ENCODE data around the gene AFDN. TPM values are rescaled to one million over a fixed set of nuclear protein-coding genes. Genes with fewer than 3 reads are reported as not detected.

AFDN gene
- total and polyA plus RNA-seq, 2 of the 8 experiments (the other 6 are each of a cell fraction or from before 2014, with no cell fraction given) = 53.4 to 192 TPM

DNA sequence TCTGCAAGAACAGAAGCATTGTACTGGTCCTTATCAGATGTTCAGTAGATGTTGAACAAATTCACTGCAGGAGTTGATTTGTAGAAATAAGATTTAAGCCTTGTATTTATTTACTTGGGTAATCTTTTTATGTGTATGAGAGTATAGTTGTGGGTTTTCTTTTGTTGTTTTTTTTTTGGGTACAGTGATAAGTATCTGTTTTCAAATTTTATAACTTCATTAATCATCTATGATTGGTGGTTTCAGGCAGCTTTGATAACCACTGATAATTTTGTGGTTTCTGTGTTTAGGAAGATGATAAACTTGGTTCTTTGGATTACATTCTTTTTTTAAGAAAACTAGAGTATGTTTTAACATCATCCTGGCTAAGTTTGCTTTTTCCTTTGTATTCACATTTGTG, 2.8 kb downstream of the AFDN start:
- H2AFZ ChIP-seq (ENCODE audit: low read length) = no peak overlapping the region
- no peaks in the 10 kb centered on the region; the same call in 1 of the 2 replicates for H3K79me1 ChIP-seq (ENCODE audit: low read depth, low read length)
- no peak overlapping the region for H2BK120ac ChIP-seq (replicated peaks; ENCODE audit: low read depth, low read length)
- no peaks in the 10 kb centered on the region for H3K9me3 ChIP-seq (ENCODE audit: insufficient read depth in 2 of 2, low read depth in 1 of 2, low read length in 1 of 2)
- peaks cover 15 to 19% of the 10 kb centered on the region in 2 experiments for H4K20me1 ChIP-seq (replicated peaks in 1 of 2; ENCODE audit: control insufficient read depth in 1 of 2, insufficient read depth in 2 of 2, low read length in 2 of 2)
- no peaks in the 10 kb centered on the region; a peak in 2 of 7 replicates for H3K27me3 ChIP-seq (replicated peaks in 1 of 4; ENCODE audit: control insufficient read depth in 3 of 4, extremely low read depth in 1 of 4, insufficient read depth in 3 of 4, low read length in 3 of 4)
- peaks cover 12% of the 10 kb centered on the region for H3K23me2 ChIP-seq (ENCODE audit: low read depth, low read length)
- no peak overlapping the region for H3K23ac ChIP-seq (ENCODE audit: insufficient read length)
- H2BK12ac ChIP-seq (ENCODE audit: low read depth, low read length) = no peak overlapping the region
- FAIRE-seq (no peak), DNase-seq (ENCODE audit: low read depth in 1 of 2, low spot score in 2 of 2) (no peak)
- no peak overlapping the region for H3K18ac ChIP-seq (ENCODE audit: extremely low read depth, low read length)
- H3K56ac ChIP-seq (replicated peaks; ENCODE audit: insufficient read length, low read depth, low read length) = no peak overlapping the region
- H2BK20ac ChIP-seq (ENCODE audit: low read length) = no peak overlapping the region
- H3K4me3 ChIP-seq (ENCODE audit: extremely low read depth in 1 of 4, insufficient read depth in 2 of 4, low read depth in 3 of 4, low read length in 4 of 4) = peak overlapping the region in 1 of 4 experiments; percentile 90; a peak in 2 of 8 replicates
- H4K8ac ChIP-seq (ENCODE audit: extremely low read depth, insufficient read depth, low read length) = no peak overlapping the region
- H3K14ac ChIP-seq (ENCODE audit: insufficient read length) = no peak overlapping the region
- no peak overlapping the region for H2AK5ac ChIP-seq (ENCODE audit: low read depth, low read length)
- no peak overlapping the region for H3K4ac ChIP-seq (replicated peaks; ENCODE audit: insufficient read length, low read depth, low read length)
- no peak overlapping the region for H3K27ac ChIP-seq (ENCODE audit: low read depth, low read length)
- H3K79me2 ChIP-seq (ENCODE audit: control insufficient read depth in 1 of 2, insufficient read depth in 2 of 2, low read length in 2 of 2) = peaks cover 20 to 70% of the 10 kb centered on the region in 2 experiments
- H3K4me2 ChIP-seq (ENCODE audit: insufficient read depth in 1 of 2, low read depth in 2 of 2, low read length in 2 of 2) = no peak overlapping the region
- 0 out of 8 replicates have a peak, but pooled peaks cover 0 to 2% (median 0%) of the 10 kb centered on the region in 4 experiments for H3K36me3 ChIP-seq (ENCODE audit: control insufficient read depth in 2 of 4, insufficient read depth in 4 of 4, low read length in 3 of 4)
- no peak overlapping the region for H3K9ac ChIP-seq (replicated peaks in 1 of 4; ENCODE audit: extremely low read depth in 1 of 4, low read depth in 3 of 4, low read length in 3 of 4)
- peaks cover 0 to 9% (median 3%) of the 10 kb centered on the region in 4 experiments; a peak in 5 of 7 replicates for H3K4me1 ChIP-seq (replicated peaks in 1 of 4; ENCODE audit: control insufficient read depth in 3 of 4, insufficient read depth in 4 of 4, low read length in 3 of 4)
- ChIA-PET POLR2A (ENCODE audit: partially characterized antibody) (interaction anchor here (0.6 to 1.8 kb wide), 2 partner anchors 9 to 53 kb away, joined by 3 to 4 read pairs; no protein-coding TSS in a partner anchor), CTCF (ENCODE audit: partially characterized antibody) (interaction anchor here (0.8 to 1.8 kb wide), 3 partner anchors 10 to 70 kb away, joined by 3 read pairs; no protein-coding TSS in a partner anchor)
- H4K5ac ChIP-seq (ENCODE audit: insufficient read length, low read depth, low read length) = no peak overlapping the region
- no peak overlapping the region for H4K91ac ChIP-seq (replicated peaks; ENCODE audit: insufficient read length, low read length)
- H2BK5ac ChIP-seq (ENCODE audit: low read depth, low read length) = no peak overlapping the region
- H2BK15ac ChIP-seq (ENCODE audit: low read length) = no peak overlapping the region
- TF ChIP-seq TAF1 (IDR thresholded peaks at IDR 0.05; ENCODE audit: low read depth, low read length) (no peak), POLR2A (IDR thresholded peaks at IDR 0.05; ENCODE audit: control extremely low read depth in 1 of 2, low read depth in 2 of 2, low read length in 2 of 2) (no peak), CTBP2 (IDR thresholded peaks at IDR 0.05; ENCODE audit: borderline replicate concordance, insufficient read depth, insufficient read length, low read length) (no peak), BRCA1 (IDR thresholded peaks at IDR 0.05; ENCODE audit: low read depth, low read length) (no peak), CREB1 (IDR thresholded peaks at IDR 0.05) (no peak), RFX5 (IDR thresholded peaks at IDR 0.05; ENCODE audit: borderline replicate concordance, low read depth, low read length) (no peak), POU5F1 (IDR thresholded peaks at IDR 0.05; ENCODE audit: low read depth, low read length) (no peak), ZNF274 (IDR thresholded peaks at IDR 0.05; ENCODE audit: borderline replicate concordance, extremely low read depth, low read length) (no peak), SRF (IDR thresholded peaks at IDR 0.05; ENCODE audit: low read depth, low read length) (no peak), RAD21 (IDR thresholded peaks at IDR 0.05 in 1 of 2, conservative IDR thresholded peaks at IDR 0.05 in 1 of 2; ENCODE audit: low read depth in 2 of 2, low read length in 2 of 2) (no peak), CHD1 (IDR thresholded peaks at IDR 0.05; ENCODE audit: low read depth, low read length) (no peak), MAFK (IDR thresholded peaks at IDR 0.05; ENCODE audit: low read depth, low read length) (no peak)
- TF ChIP-seq, protein P1, sequence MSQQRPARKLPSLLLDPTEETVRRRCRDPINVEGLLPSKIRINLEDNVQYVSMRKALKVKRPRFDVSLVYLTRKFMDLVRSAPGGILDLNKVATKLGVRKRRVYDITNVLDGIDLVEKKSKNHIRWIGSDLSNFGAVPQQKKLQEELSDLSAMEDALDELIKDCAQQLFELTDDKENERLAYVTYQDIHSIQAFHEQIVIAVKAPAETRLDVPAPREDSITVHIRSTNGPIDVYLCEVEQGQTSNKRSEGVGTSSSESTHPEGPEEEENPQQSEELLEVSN (IDR thresholded peaks at IDR 0.05) = no peak
- TF ChIP-seq, protein P2, sequence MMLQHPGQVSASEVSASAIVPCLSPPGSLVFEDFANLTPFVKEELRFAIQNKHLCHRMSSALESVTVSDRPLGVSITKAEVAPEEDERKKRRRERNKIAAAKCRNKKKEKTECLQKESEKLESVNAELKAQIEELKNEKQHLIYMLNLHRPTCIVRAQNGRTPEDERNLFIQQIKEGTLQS (IDR thresholded peaks at IDR 0.05; ENCODE audit: insufficient read depth, low read depth, low read length) = no peak

Data from H1 (cell line).